GM10266 (cell line): ENCODE results near the gene TARP.
"Not testable (repeated sequence)": the region's sequence is repeated elsewhere in the genome, so short reads cannot be mapped to it uniquely, and the experiment has no call there.

Experiments
- DNase-seq: peaks from one replicate; pipeline ENCODE4 v3.0.0; 2012; ENCODE audit errors: extremely low spot score
- CTCF ChIP-seq: IDR thresholded peaks from 2 replicates; pipeline ENCODE4 v1.5.1; 2012; ENCODE audit warnings: mild to moderate bottlenecking, low read depth; ENCODE audit not compliant: control insufficient read depth, insufficient read depth; ENCODE audit errors: missing control alignments

Gene TARP

GRCh38 chr7:38257350-38257677, 16.1 kb downstream of the TARP start:
- no peak for TF ChIP-seq CTCF
- no peak for DNase-seq

GRCh38 chr7:38249849-38250248, 23.6 kb downstream of the TARP start:
- not testable (repeated sequence) for DNase-seq

GRCh38 chr7:38248069-38248567, 25.3 kb downstream of the TARP start:
- no peak for TF ChIP-seq CTCF

GRCh38 chr7:38245409-38245977, 27.9 kb downstream of the TARP start:
- no peak for TF ChIP-seq CTCF
- no peak for DNase-seq

More at GRCh38 chr7:38248069-38248567, 25.3 kb downstream of the TARP start:
- DNase-seq = no peak

GRCh38 chr7:38244516-38244915, 28.9 kb downstream of the TARP start:
- DNase-seq = no peak
- TF ChIP-seq CTCF = no peak

- DNase-seq = not testable (repeated sequence)
These were observed 30.1 kb downstream of the TARP start for GRCh38 chr7:38243345-38243744.

GRCh38 chr7:38242814-38243213, 30.6 kb downstream of the TARP start:
- no peak for DNase-seq
- no peak for TF ChIP-seq CTCF

- TF ChIP-seq CTCF = no peak
- DNase-seq = no peak
These were observed 32.4 kb downstream of the TARP start for GRCh38 chr7:38241071-38241470.

- DNase-seq = not testable (repeated sequence)
These were observed 34.3 kb downstream of the TARP start for GRCh38 chr7:38239129-38239528.
